ENCODE results near the gene TENT5A.

TENT5A gene

DNA sequence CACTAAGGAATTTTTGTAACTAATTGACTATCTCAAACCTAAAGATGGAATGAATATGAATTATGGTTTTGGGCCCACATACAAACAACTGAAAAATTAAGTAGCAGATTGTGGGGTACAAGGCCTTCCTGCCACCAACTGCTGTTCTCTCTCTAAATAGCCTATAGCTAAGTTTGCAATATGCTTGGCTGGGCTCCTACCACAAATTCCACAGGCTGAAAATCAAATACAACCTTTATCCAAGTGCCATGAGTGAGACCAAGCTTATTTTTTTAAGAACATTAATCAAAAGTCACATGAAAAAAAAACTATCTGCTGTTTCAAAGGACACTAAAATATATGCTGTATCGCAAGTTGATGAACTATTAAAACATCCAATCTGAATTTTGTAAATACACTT is 52.1 kb downstream of the TENT5A start:
- H3K4me3 ChIP-seq (ENCODE audit: low read length) = no peak overlapping the region
- TF ChIP-seq, protein P1, sequence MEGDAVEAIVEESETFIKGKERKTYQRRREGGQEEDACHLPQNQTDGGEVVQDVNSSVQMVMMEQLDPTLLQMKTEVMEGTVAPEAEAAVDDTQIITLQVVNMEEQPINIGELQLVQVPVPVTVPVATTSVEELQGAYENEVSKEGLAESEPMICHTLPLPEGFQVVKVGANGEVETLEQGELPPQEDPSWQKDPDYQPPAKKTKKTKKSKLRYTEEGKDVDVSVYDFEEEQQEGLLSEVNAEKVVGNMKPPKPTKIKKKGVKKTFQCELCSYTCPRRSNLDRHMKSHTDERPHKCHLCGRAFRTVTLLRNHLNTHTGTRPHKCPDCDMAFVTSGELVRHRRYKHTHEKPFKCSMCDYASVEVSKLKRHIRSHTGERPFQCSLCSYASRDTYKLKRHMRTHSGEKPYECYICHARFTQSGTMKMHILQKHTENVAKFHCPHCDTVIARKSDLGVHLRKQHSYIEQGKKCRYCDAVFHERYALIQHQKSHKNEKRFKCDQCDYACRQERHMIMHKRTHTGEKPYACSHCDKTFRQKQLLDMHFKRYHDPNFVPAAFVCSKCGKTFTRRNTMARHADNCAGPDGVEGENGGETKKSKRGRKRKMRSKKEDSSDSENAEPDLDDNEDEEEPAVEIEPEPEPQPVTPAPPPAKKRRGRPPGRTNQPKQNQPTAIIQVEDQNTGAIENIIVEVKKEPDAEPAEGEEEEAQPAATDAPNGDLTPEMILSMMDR (conservative IDR thresholded peaks at IDR 0.05; ENCODE audit: low read length) = no peak
- DNase-seq (ENCODE audit: low read depth) = no peak

GRCh38 chr6:81697559-81697958 is 54.9 kb downstream of the TENT5A start:
- TF ChIP-seq, protein P1 (conservative IDR thresholded peaks at IDR 0.05; ENCODE audit: low read length) = no peak
- H3K4me3 ChIP-seq (ENCODE audit: low read length) = no peak overlapping the region
- DNase-seq (ENCODE audit: low read depth) = peak; percentile 20

DNA sequence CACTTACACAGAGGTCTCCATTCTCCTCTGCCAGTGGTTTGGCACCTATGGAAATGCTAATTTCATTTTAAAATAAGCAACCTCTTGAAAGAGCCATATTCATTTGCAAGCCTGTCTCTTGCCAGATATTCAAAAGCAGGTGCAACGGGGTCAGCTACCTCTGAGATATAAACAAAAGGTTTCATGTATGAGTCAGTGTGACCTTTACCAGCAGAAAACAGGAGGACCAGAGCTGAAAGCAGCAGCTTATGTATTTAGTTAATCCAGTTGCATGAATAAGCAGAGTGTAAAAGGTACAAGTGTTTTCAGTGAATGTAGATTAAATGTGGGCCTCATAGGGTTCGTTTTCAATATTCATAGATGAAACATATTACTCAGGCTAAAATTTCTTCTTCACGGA is 56.0 kb downstream of the TENT5A start:
- DNase-seq (ENCODE audit: low read depth) = no peak
- TF ChIP-seq, protein P1 (conservative IDR thresholded peaks at IDR 0.05; ENCODE audit: low read length) = no peak
- H3K4me3 ChIP-seq (ENCODE audit: low read length) = no peak overlapping the region
